GM12878 (cell line): ENCODE measurements around the gene SORBS2. TPM values are rescaled to one million over a fixed set of nuclear protein-coding genes. Genes with fewer than 3 reads are reported as not detected.
A peak's percentile ranks its signal among the peaks of the same experiment; 100 is the strongest.

ENCODE experiments used
- ATAC-seq: fragments of 200-7000 bp; cut with Tn5 transposase; 3 replicates; pipeline ENCODE4 v1.9.1; 2020; ENCODE audit warnings: mild to moderate bottlenecking, moderate library complexity
- BruUV-seq: library from RNA; stranded (reverse); fragments of 400-500 nt; replicated peaks from 2 replicates; lab custom pipeline; 2021; lab: Mats Ljungman, UMichigan
- CTCF ChIA-PET: fragments of 300-600 bp; sonication (Branson Sonifier 250); formaldehyde crosslinking; extraction: SDS; loops from one replicate; lab custom pipeline; 2021; ENCODE audit warnings: inconsistent platforms; lab: Yijun Ruan, JAX
- POLR2A ChIA-PET: fragments of 350-600 bp; formaldehyde crosslinking; extraction: SDS; loops from one replicate; lab custom pipeline; 2021; ENCODE audit warnings: inconsistent platforms; lab: Charles Lee
- RAD21 ChIA-PET: fragments of 300-600 bp; sonication (Branson Sonifier 250); formaldehyde crosslinking; loops from one replicate; lab custom pipeline; 2023; ENCODE audit warnings: antibody characterized with exemption; ENCODE audit not compliant: unreplicated experiment; lab: Charles Lee
- SMC1A ChIA-PET: fragments of 300-600 bp; sonication (Branson Sonifier 250); formaldehyde crosslinking; loops from one replicate; lab custom pipeline; 2023; ENCODE audit not compliant: unreplicated experiment, uncharacterized antibody; lab: Charles Lee
- DNase-seq: peaks from one replicate; pipeline ENCODE4 v3.0.0-alpha.2; 2011; ENCODE audit warnings: low read depth, low spot score
- FAIRE-seq: peaks from 3 replicates; lab custom pipeline; 2011; peaks lifted over from hg19 to GRCh38; lab: Jason Lieb, UNC
- H2AFZ ChIP-seq: 2 replicates; pipeline ENCODE4 v1.6.0; 2011; ENCODE audit warnings: low read depth, low read length, control low read depth; ENCODE audit not compliant: control insufficient read depth
- H3K27ac ChIP-seq: 2 replicates; pipeline ENCODE4 v1.5.1; 2011; ENCODE audit warnings: control low read depth; ENCODE audit not compliant: control insufficient read depth, insufficient read depth
- H3K27me3 ChIP-seq, 2 experiments: replicated peaks in 1 of 2; 2 replicates each; pipeline versions ENCODE4 v1.6.0 to v1.6.1; 2011; ENCODE audit warnings: low read length in 1 of 2; ENCODE audit not compliant: control insufficient read depth in 2 of 2, insufficient read depth in 2 of 2
- H3K36me3 ChIP-seq, 2 experiments: 2 replicates each; pipeline ENCODE4 v1.5.1; 2011; ENCODE audit warnings: low read length in 1 of 2; ENCODE audit not compliant: control insufficient read depth in 2 of 2, insufficient read depth in 2 of 2
- H3K4me1 ChIP-seq: 2 replicates; pipeline ENCODE4 v1.6.1; 2011; ENCODE audit warnings: mild to moderate bottlenecking, low read length, moderate library complexity, mixed read lengths; ENCODE audit not compliant: control insufficient read depth, insufficient read depth
- H3K4me2 ChIP-seq: 2 replicates; pipeline ENCODE4 v1.6.0; 2011; ENCODE audit warnings: control low read depth; ENCODE audit not compliant: control insufficient read depth, insufficient read depth
- H3K4me3 ChIP-seq: fragments of 200-600 bp; sonication (generic); 2 replicates; pipeline ENCODE4 v1.5.1; 2016
- H3K79me2 ChIP-seq: 2 replicates; pipeline ENCODE4 v1.6.0; 2011; ENCODE audit warnings: low read length; ENCODE audit not compliant: control insufficient read depth, insufficient read depth
- H3K9ac ChIP-seq: 2 replicates; pipeline ENCODE4 v1.8.0; 2011; ENCODE audit warnings: low read length, control low read depth, mixed read lengths; ENCODE audit not compliant: control insufficient read depth, insufficient read depth
- H3K9me3 ChIP-seq: replicated peaks from 3 replicates; pipeline ENCODE4 v1.5.1; 2011; ENCODE audit warnings: mild to moderate bottlenecking, low read length; ENCODE audit not compliant: control insufficient read depth, insufficient read depth
- H4K20me1 ChIP-seq: 2 replicates; pipeline ENCODE4 v1.6.0; 2011; ENCODE audit not compliant: control insufficient read depth, insufficient read depth
- BCL3 ChIP-seq: IDR thresholded peaks from 2 replicates; pipeline ENCODE4 v1.6.1; 2011; ENCODE audit warnings: borderline replicate concordance, low read depth, mild to moderate bottlenecking, moderate library complexity, low read length; ENCODE audit not compliant: insufficient read depth, poor library complexity, severe bottlenecking
- CEBPB ChIP-seq, 2 experiments: fragments of 150-350 bp in 1 of 2; IDR thresholded peaks; 2 replicates each; pipeline ENCODE4 v1.6.1; 2012 to 2014; ENCODE audit warnings: low read depth in 2 of 2, low read length in 2 of 2, borderline replicate concordance in 1 of 2, inconsistent platforms in 1 of 2
- FOXK2 ChIP-seq: fragments of 450-650 bp; IDR thresholded peaks from 2 replicates; pipeline ENCODE4 v1.6.1; 2017; ENCODE audit warnings: mild to moderate bottlenecking, moderate library complexity
- HCFC1 ChIP-seq: fragments of 150-350 bp; IDR thresholded peaks from 2 replicates; pipeline ENCODE4 v1.6.1; 2014; ENCODE audit warnings: low read length
- KDM1A ChIP-seq: fragments of 200-600 bp; sonication (generic); IDR thresholded peaks from 2 replicates; pipeline ENCODE4 v1.6.1; 2016; ENCODE audit warnings: borderline replicate concordance
- MYC ChIP-seq: IDR thresholded peaks from 2 replicates; pipeline ENCODE4 v1.6.1; 2011; ENCODE audit warnings: mild to moderate bottlenecking, low read length, moderate library complexity, inconsistent platforms; ENCODE audit not compliant: insufficient read depth, insufficient replicate concordance, insufficient read length, severe bottlenecking
- RFX5 ChIP-seq: IDR thresholded peaks from 2 replicates; pipeline ENCODE4 v1.6.1; 2011; ENCODE audit warnings: low read depth, low read length, improper control_type of control experiment
- TBL1XR1 ChIP-seq: IDR thresholded peaks from 2 replicates; pipeline ENCODE4 v1.6.1; 2012; ENCODE audit warnings: low read depth, low read length, improper control_type of control experiment
- ZNF622 ChIP-seq: fragments of 450-650 bp; IDR thresholded peaks from 2 replicates; pipeline ENCODE4 v1.6.1; 2017; ENCODE audit warnings: mild to moderate bottlenecking, inconsistent platforms
- ZSCAN29 ChIP-seq: fragments of 450-650 bp; IDR thresholded peaks from 2 replicates; pipeline ENCODE4 v1.6.1; 2017; ENCODE audit warnings: mild to moderate bottlenecking, moderate library complexity
- WGBS: methylation state at CpG from one replicate; pipeline ENCODE4 v1.1.6; 2016; ENCODE audit warnings: low lambda C conversion rate; ENCODE audit not compliant: insufficient replicate concordance, insufficient coverage; ENCODE audit errors: missing lambda C conversion rate; 5-methylcytosine and 5-hydroxymethylcytosine counted together
- in situ Hi-C: fragments of 300-500 bp; cut with MboI; formaldehyde crosslinking; loops from 9 replicates; pipeline ENCODE4 v1.14.3; 2018; ENCODE audit warnings: mixed read lengths
- intact Hi-C: fragments of 100-400 bp; cut with micrococcal nuclease; formaldehyde crosslinking; loops from one replicate; pipeline ENCODE4 v1.14.2; 2022; ENCODE audit not compliant: unreplicated experiment
- polyA plus RNA-seq, 11 experiments: library from polyadenylated mRNA; depleted of rRNA in 4 of 11; unstranded in 6 of 11; stranded (reverse) in 5 of 11; fragments of >200 nt; fragmentation: Nextera tagmentation in 4 of 11; fragmentation: Illumina TruSeq in 1 of 11; extraction: Ambion mirVana in 4 of 11; extraction: Trizol in 1 of 11; gene quantifications; 1 replicate in 1 of 11; 2 replicates in 10 of 11; pipeline versions ENCODE4 v1.2.1 to v1.2.3, GENCODE V29; 2011 to 2016; ENCODE audit warnings: inconsistent platforms in 2 of 11, missing spikeins in 2 of 11, low read depth in 1 of 11
- total RNA-seq, 4 experiments: library from RNA; depleted of rRNA in 3 of 4; stranded (reverse); fragments of >200 nt in 3 of 4; fragmentation: Illumina TruSeq in 1 of 4; extraction: Trizol in 1 of 4; gene quantifications; 2 replicates each; pipeline versions ENCODE4 v1.2.1 to v1.2.3, GENCODE V29; 2013 to 2021

The SORBS2 gene
- total and polyA plus RNA-seq, 10 of the 15 experiments (the other 5 are each of a cell fraction or from before 2014, with no cell fraction given): 0.06 to 3.0 (median 0.79) TPM

- 47% methylated on average over 8 of the region's 8 CpGs for WGBS
- in situ Hi-C loops (no loop called here), intact Hi-C loops (no loop called here)
- FAIRE-seq (no peak), DNase-seq (no peak), ATAC-seq (peak; percentile 38; the same call in 1 of the 3 replicates)
- Histone ChIP-seq H3K9ac (no peak overlapping the region), H3K4me3 (no peak overlapping the region), H3K36me3 (no peaks in the 10 kb centered on the region), H3K9me3 (no peaks in the 10 kb centered on the region), H3K4me1 (no peaks in the 10 kb centered on the region), H2AFZ (no peak overlapping the region), H4K20me1 (no peaks in the 10 kb centered on the region), H3K4me2 (no peak overlapping the region), H3K79me2 (no peaks in the 10 kb centered on the region), H3K27me3 (no peaks in the 10 kb centered on the region), H3K27ac (no peak overlapping the region)
- ChIA-PET RAD21 (no interaction called here), SMC1A (interaction anchor here (0.6 to 1.1 kb wide), 3 partner anchors 9 to 15 kb away, joined by 3 read pairs; no protein-coding TSS in a partner anchor), POLR2A (no interaction called here), CTCF (no interaction called here)
- TF ChIP-seq HCFC1 (no peak), ZSCAN29 (no peak), KDM1A (no peak), ZNF622 (no peak), MYC (no peak)
- no TSS peak for BruUV-seq
Observed at GRCh38 chr4:185718578-185719499, 93.2 kb downstream of the SORBS2 start.

GRCh38 chr4:185717377-185717741 lies 94.6 kb downstream of the SORBS2 start:
- Histone ChIP-seq H3K4me1 (no peaks in the 10 kb centered on the region), H3K4me3 (no peak overlapping the region), H3K9me3 (no peaks in the 10 kb centered on the region; the same call in 2 of the 3 replicates), H3K79me2 (no peaks in the 10 kb centered on the region), H4K20me1 (no peaks in the 10 kb centered on the region), H3K4me2 (no peak overlapping the region), H3K9ac (no peak overlapping the region), H3K36me3 (no peaks in the 10 kb centered on the region), H3K27ac (no peak overlapping the region), H3K27me3 (no peaks in the 10 kb centered on the region), H2AFZ (no peak overlapping the region)
- ChIA-PET SMC1A (no interaction called here), RAD21 (no interaction called here), POLR2A (no interaction called here), CTCF (no interaction called here)
- DNase-seq: no peak
- WGBS: 90% methylated on average over 9 of the region's 9 CpGs
- TF ChIP-seq CEBPB (IDR thresholded peaks at IDR 0.05; ENCODE audit: borderline replicate concordance in 1 of 2, low read depth in 2 of 2, low read length in 2 of 2) (no peak), RFX5 (no peak), BCL3 (peak; percentile 55), TBL1XR1 (no peak), FOXK2 (no peak)
- BruUV-seq: no TSS peak
- ATAC-seq: no peak
- no peak for FAIRE-seq
- in situ Hi-C loops (no loop called here), intact Hi-C loops (no loop called here)
